Thymus (tissue), 11 donors: ENCODE measurements around the gene ZNF552. TPM values are rescaled to one million over a fixed set of nuclear protein-coding genes. Genes with fewer than 3 reads are reported as not detected.

ENCODE experiments used
- DNase-seq, 9 donors: peaks; one replicate each; pipeline ENCODE4 v3.0.0-alpha.2; 2013; ENCODE audit warnings: low spot score in 9 of 9, low read depth in 6 of 9, missing footprints in 1 of 9
- H3K27ac ChIP-seq, 2 donors: one replicate each; pipeline ENCODE4 v1.5.1; 2013; ENCODE audit warnings: control low read depth in 1 of 2, low read depth in 1 of 2, low read length in 1 of 2, mild to moderate bottlenecking in 1 of 2, moderate library complexity in 1 of 2
- H3K27me3 ChIP-seq, 2 donors: one replicate each; pipeline ENCODE4 v1.5.1; 2013; ENCODE audit warnings: low read length in 1 of 2; ENCODE audit not compliant: control insufficient read depth in 2 of 2, insufficient read depth in 1 of 2
- H3K36me3 ChIP-seq, 2 donors: one replicate each; pipeline ENCODE4 v1.5.1; 2013; ENCODE audit warnings: low read length in 1 of 2, mild to moderate bottlenecking in 1 of 2, moderate library complexity in 1 of 2; ENCODE audit not compliant: control insufficient read depth in 2 of 2, insufficient read depth in 2 of 2
- H3K4me1 ChIP-seq, 2 donors: one replicate each; pipeline ENCODE4 v1.5.1; 2013; ENCODE audit warnings: low read length in 2 of 2; ENCODE audit not compliant: control insufficient read depth in 2 of 2, insufficient read depth in 2 of 2
- H3K4me3 ChIP-seq, 2 donors: one replicate each; pipeline ENCODE4 v1.5.1; 2013; ENCODE audit warnings: low read length in 2 of 2, control low read depth in 1 of 2, mild to moderate bottlenecking in 1 of 2
- H3K9me3 ChIP-seq, 2 donors: one replicate each; pipeline ENCODE4 v1.5.1; 2013; ENCODE audit warnings: low read length in 1 of 2, mild to moderate bottlenecking in 1 of 2; ENCODE audit not compliant: control insufficient read depth in 2 of 2, insufficient read depth in 1 of 2
- WGBS: extraction: QIAGEN DNeasy Blood & Tissue Kit; methylation state at CpG from one replicate; pipeline ENCODE4 v1.1.7; 2013; 5-methylcytosine and 5-hydroxymethylcytosine counted together
- polyA plus RNA-seq: library from polyadenylated mRNA; stranded (reverse); fragments of 200-250 nt; gene quantifications from one replicate; pipeline ENCODE4 v1.2.3, GENCODE V29; 2013
- total RNA-seq: library from RNA; stranded (reverse); fragments of 120-200 nt; gene quantifications from one replicate; pipeline ENCODE4 v1.2.4, GENCODE V29; 2013
- donor health status: healthy.

The ZNF552 gene
- total and polyA plus RNA-seq, 2 donors = 7.3 to 7.8 TPM

GRCh38 chr19:57771417-57771816 lies 43.3 kb downstream of the ZNF552 start:
- H3K4me3 ChIP-seq = no peak overlapping the region
- H3K9me3 ChIP-seq = peaks cover 8 to 48% of the 10 kb centered on the region in 2 donors
- DNase-seq = no peak
- H3K36me3 ChIP-seq = peaks cover 40 to 47% of the 10 kb centered on the region in 2 donors
- WGBS = 97% methylated on average over 4 of the region's 4 CpGs
- no peaks in the 10 kb centered on the region for H3K27me3 ChIP-seq
- no peak overlapping the region for H3K27ac ChIP-seq
- H3K4me1 ChIP-seq = peaks cover 9 to 12% of the 10 kb centered on the region in 2 donors

GRCh38 chr19:57769345-57770131 lies 45.2 kb downstream of the ZNF552 start, which contains the start of gene ZNF586:
Gene ZNF586 (plus strand): TSS chr19:57769676. CDS start chr19:57769843, 167 bp downstream.
- Histone ChIP-seq H3K9me3 (peaks cover 4 to 36% of the 10 kb centered on the region in 2 donors), H3K27me3 (no peaks in the 10 kb centered on the region), H3K36me3 (peaks cover 25 to 28% of the 10 kb centered on the region in 2 donors), H3K4me1 (peaks cover 9 to 12% of the 10 kb centered on the region in 2 donors), H3K4me3 (peak within 1 kb of the TSS; percentile 89 to 100), H3K27ac (peak within 1 kb of the TSS; percentile 73 to 90)
- WGBS = 2% methylated on average over 61 of the region's 61 CpGs
- peak; percentile 72 to 94 (median 86) for DNase-seq

GRCh38 chr19:57759096-57759495 lies 55.6 kb downstream of the ZNF552 start:
- Histone ChIP-seq H3K9me3 (peaks cover 1 to 5% of the 10 kb centered on the region in 2 donors), H3K27ac (no peak overlapping the region), H3K27me3 (no peaks in the 10 kb centered on the region), H3K4me1 (no peaks in the 10 kb centered on the region), H3K4me3 (no peak overlapping the region), H3K36me3 (peaks cover 61% of the 10 kb centered on the region in 2 donors)
- WGBS = 100% methylated on average over 2 of the region's 2 CpGs
- no peak for DNase-seq

- H3K27ac ChIP-seq = no peak overlapping the region
- H3K27me3 ChIP-seq = no peaks in the 10 kb centered on the region
- DNase-seq = no peak
- peaks cover 5 to 7% of the 10 kb centered on the region in 2 donors for H3K9me3 ChIP-seq
- peaks cover 66 to 69% of the 10 kb centered on the region in 2 donors for H3K36me3 ChIP-seq
- no peaks in the 10 kb centered on the region for H3K4me1 ChIP-seq
- over 99% methylated on average over 2 of the region's 2 CpGs for WGBS
- H3K4me3 ChIP-seq = no peak overlapping the region
These were observed 56.8 kb downstream of the ZNF552 start for GRCh38 chr19:57757941-57758340.

Other genes with a start within 250 kb of the ZNF552 start
- 7.1 TPM for gene ZNF416, start 236.0 kb downstream of the ZNF552 start, total RNA-seq
- gene ZNF416, start 236.0 kb downstream of the ZNF552 start, polyA plus RNA-seq = 4.4 TPM
- 12.2 TPM for gene ZIK1, start 230.8 kb downstream of the ZNF552 start, total RNA-seq
- 6.0 TPM for gene ZIK1, start 230.8 kb downstream of the ZNF552 start, polyA plus RNA-seq
- gene ZNF530, start 215.0 kb downstream of the ZNF552 start, total RNA-seq = 6.2 TPM
- 3.9 TPM for gene ZNF530, start 215.0 kb downstream of the ZNF552 start, polyA plus RNA-seq
- gene ZNF134, start 200.7 kb downstream of the ZNF552 start, total RNA-seq = 18.8 TPM
- 9.0 TPM for gene ZNF134, start 200.7 kb downstream of the ZNF552 start, polyA plus RNA-seq
- 18.2 TPM for gene ZNF211, start 181.7 kb downstream of the ZNF552 start, total RNA-seq
- gene ZNF211, start 181.7 kb downstream of the ZNF552 start, polyA plus RNA-seq = 24.6 TPM
- gene ZSCAN4, start 146.0 kb downstream of the ZNF552 start, total RNA-seq = 0.05 TPM
- gene ZSCAN4, start 146.0 kb downstream of the ZNF552 start, polyA plus RNA-seq = 0.96 TPM
- 11.1 TPM for gene ZNF551, start 132.9 kb downstream of the ZNF552 start, total RNA-seq
- 3.4 TPM for gene ZNF551, start 132.9 kb downstream of the ZNF552 start, polyA plus RNA-seq
- gene ZNF154, start 105.7 kb downstream of the ZNF552 start, total RNA-seq = 10.5 TPM
- gene ZNF154, start 105.7 kb downstream of the ZNF552 start, polyA plus RNA-seq = 10.8 TPM
- 21.9 TPM for gene ZNF671, start 87.3 kb downstream of the ZNF552 start, total RNA-seq
- gene ZNF671, start 87.3 kb downstream of the ZNF552 start, polyA plus RNA-seq = 19.8 TPM
- 25.1 TPM for gene ZNF776, start 68.1 kb downstream of the ZNF552 start, total RNA-seq
- gene ZNF776, start 68.1 kb downstream of the ZNF552 start, polyA plus RNA-seq = 13.8 TPM
- 26.9 TPM for gene ZNF586, start 45.2 kb downstream of the ZNF552 start, total RNA-seq
- gene ZNF586, start 45.2 kb downstream of the ZNF552 start, polyA plus RNA-seq = 15.2 TPM
- gene ZNF587B, start 15.4 kb upstream of the ZNF552 start, total RNA-seq = 12.4 TPM
- gene ZNF587B, start 15.4 kb upstream of the ZNF552 start, polyA plus RNA-seq = 9.1 TPM
- 16.6 TPM for gene ZNF587, start 34.9 kb upstream of the ZNF552 start, total RNA-seq
- gene ZNF587, start 34.9 kb upstream of the ZNF552 start, polyA plus RNA-seq = 25.4 TPM
- gene ZNF814, start 74.1 kb upstream of the ZNF552 start, total RNA-seq = 19.5 TPM
- 16.7 TPM for gene ZNF814, start 74.1 kb upstream of the ZNF552 start, polyA plus RNA-seq
- gene ZNF417, start 101.7 kb upstream of the ZNF552 start, total RNA-seq = 15.1 TPM
- 5.4 TPM for gene ZNF417, start 101.7 kb upstream of the ZNF552 start, polyA plus RNA-seq
- 12.8 TPM for gene ZNF418, start 120.5 kb upstream of the ZNF552 start, total RNA-seq
- gene ZNF418, start 120.5 kb upstream of the ZNF552 start, polyA plus RNA-seq = 8.2 TPM
- 7.5 TPM for gene ZNF256, start 132.8 kb upstream of the ZNF552 start, total RNA-seq
- 7.0 TPM for gene ZNF256, start 132.8 kb upstream of the ZNF552 start, polyA plus RNA-seq
- 0.47 TPM for gene C19orf18, start 159.6 kb upstream of the ZNF552 start, total RNA-seq
- 7.7 TPM for gene C19orf18, start 159.6 kb upstream of the ZNF552 start, polyA plus RNA-seq
- gene ZNF606, start 187.9 kb upstream of the ZNF552 start, total RNA-seq = 17.8 TPM
- 18.8 TPM for gene ZNF606, start 187.9 kb upstream of the ZNF552 start, polyA plus RNA-seq
- gene ZSCAN1, start 219.1 kb upstream of the ZNF552 start, total RNA-seq = 0.42 TPM
- 1.6 TPM for gene ZSCAN1, start 219.1 kb upstream of the ZNF552 start, polyA plus RNA-seq
- 7.0 TPM for gene ZNF135, start 244.4 kb upstream of the ZNF552 start, total RNA-seq
- gene ZNF135, start 244.4 kb upstream of the ZNF552 start, polyA plus RNA-seq = 14.6 TPM